HG02884 (cell line): ENCODE measurements around the gene PIK3R6.
"Not testable (repeated sequence)": the region's sequence is repeated elsewhere in the genome, so short reads cannot be mapped to it uniquely, and the experiment has no call there.

Experiments
- ATAC-seq: cut with Tn5 transposase; IDR thresholded peaks from one replicate; pipeline ENCODE4 v1.9.1; 2021; ENCODE audit warnings: mild to moderate bottlenecking, moderate library complexity; ENCODE audit not compliant: unreplicated experiment

PIK3R6 gene

DNA sequence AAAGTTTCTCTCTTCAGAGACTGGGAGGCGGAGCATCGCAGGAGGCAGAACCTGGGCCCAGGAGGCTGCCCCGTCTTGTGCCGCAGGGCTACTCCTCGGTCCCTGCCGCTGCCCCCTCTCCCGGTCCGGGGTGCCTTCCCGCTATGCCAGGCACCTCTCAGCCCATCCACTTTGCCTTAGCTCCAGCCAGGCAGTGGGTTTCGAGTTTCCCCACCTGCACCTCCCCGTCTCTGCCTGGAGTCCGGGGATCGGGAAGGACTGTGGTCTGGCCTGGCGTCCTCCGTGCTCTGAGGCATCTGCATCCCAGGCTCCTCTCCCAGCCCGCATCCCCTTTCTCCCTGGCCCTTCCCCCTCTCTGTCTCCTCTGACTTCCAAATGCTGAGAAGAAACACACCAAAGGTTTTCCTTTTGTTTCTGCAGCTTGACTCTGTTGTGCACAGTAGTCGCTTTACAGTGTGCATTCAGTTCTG is 26.8 kb upstream of the PIK3R6 start:
- ATAC-seq, result no peak

DNA sequence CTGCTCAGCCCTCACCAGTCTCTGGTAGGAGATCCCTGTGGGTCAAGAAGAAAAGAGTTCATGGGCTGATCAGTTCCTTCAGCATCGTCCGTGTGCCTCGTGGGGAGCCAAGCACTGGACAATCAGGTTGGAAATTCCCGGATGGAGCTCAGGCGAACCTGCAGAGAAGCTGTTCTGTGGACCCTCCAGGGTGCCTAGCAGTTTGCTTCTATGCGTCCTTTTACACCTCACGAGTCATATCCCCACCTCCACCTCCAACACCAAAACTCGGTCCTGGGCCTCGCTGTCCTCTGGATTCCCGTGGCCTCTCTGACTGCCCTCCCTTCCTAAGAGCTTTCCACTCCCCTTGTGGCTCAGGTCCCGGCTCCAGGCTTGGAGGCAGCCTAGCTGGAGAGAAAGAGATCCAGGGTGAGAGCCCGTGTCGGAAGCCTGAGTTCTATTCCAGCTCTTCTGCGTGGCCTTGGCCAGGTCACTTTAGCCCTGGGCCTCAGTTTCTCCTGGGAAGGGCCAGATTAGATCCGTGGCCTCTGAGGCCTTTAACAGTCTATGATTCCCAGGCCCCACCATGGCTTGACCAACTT is 26.2 kb upstream of the PIK3R6 start:
- no peak for ATAC-seq

DNA sequence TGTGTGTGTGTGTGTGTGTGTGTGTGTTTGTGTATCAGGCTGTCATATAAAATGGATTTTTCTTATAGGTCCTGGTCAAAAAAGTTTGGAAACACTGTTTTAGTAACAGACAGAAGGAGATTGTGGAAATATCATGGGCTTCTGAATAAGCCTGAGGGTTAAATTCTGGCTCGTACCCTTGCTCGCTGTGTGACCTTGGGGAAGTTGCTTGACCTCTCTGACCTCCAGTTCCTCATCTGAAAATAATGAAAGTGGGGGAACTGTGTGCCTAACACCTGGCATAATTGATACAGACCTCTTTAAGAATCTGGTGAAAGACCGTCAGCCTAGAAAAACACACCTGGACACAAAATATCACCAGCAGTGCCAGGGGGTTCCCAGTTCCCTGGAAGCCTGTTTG is 25.6 kb upstream of the PIK3R6 start:
- no peak for ATAC-seq

DNA sequence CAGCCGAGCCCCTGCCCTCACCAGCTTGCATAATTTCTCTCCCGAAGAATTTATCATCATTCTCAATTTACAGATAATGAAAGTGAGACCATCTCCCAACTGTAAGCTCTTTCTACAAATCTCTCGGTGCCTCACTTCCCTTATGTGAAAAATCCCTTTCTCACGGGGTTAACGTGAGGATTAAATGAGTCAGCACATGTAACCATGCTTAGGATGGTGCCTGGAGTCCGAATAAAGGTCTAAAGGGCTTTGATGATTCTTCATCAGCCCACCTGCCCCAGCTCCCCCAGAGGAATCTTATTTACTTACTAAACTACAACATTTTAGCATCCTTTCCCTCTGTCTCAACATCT is 24.8 kb upstream of the PIK3R6 start:
- ATAC-seq, result no peak

DNA sequence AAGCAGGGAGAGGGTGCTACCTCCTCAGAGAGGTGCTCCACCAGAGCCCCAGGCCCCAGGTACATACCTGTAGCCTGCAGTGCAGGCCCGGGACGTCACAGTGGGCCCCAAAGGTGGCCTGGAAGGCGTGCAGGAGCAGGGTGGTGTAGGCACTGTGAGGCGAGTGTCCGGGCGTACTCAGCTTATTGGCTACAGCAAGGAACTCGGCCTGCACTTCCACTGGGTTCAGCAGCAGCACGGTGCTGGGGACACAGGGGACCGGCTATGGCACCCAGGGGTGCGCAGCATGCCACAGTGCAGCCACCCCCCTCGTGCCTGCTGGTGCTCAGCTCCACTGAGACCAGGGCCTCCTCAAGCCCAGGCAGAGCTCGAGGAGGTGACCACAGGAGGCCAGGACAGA is 23.2 kb upstream of the PIK3R6 start:
- ATAC-seq, result no peak

DNA sequence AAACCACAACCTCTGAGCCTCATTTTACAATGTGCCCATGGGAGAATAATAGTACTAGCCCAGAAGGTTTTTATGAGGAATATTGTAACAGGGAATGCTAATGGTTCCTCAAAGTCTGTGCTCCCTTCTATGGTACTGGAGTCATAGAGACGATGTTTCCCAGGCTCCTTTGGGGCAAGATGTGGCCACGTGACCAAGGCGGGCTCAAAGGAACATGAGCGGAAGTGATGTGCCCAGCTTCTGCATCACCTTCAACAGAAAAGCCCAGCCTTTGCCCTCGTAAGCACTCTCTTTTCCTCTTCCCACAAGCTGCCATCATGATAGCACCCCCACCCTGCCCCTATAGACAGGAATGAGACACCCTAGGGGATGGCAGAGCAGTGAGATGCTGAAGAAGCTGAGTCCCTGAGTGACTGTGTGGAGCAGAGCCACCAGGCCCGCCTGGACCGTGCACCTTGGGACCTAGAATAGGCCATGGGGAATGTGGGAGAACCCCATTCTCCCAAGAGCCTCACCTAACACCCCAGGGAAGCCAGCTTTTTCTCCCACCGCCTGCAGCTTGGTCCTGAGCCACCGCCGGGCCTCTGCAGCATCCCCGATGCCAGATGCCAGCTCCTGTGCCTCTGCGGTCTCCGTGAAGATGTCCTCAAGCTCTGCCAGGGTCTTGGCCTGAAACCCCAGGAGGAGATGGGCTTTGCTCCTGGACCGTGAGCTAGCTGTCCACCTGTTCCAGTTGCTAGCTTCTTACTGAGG is 22.2 kb upstream of the PIK3R6 start:
- ATAC-seq, result no peak

DNA sequence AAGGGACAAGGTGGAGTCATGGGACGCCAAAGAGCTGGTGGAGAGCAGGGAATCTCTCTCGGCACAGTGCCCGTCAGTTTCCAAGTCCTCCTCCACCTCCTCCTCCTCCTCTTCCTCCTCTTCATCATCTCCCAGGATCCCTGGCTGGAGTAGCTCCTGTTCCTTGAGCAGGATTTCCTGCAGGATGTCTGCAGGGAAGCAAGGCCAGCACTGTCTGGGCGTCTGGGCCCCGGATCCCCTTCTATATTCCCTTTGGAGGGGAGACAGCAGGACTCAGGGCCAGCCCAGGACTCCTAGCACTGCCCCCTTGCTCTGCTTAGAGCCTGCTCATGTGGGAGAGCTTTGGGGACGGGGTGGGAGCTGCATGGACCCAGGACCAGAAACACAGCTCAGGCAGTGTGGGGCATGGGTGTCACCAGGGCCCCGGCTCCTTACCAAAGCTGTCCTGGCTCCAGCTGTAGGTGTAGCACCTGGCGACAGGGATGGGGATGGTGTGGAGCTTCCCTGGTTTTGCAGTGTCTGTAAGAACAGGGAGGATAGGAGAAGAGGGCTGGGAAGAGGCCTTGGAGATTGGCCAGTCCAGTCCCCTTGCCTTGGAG is 21.3 kb upstream of the PIK3R6 start:
- no peak for ATAC-seq

DNA sequence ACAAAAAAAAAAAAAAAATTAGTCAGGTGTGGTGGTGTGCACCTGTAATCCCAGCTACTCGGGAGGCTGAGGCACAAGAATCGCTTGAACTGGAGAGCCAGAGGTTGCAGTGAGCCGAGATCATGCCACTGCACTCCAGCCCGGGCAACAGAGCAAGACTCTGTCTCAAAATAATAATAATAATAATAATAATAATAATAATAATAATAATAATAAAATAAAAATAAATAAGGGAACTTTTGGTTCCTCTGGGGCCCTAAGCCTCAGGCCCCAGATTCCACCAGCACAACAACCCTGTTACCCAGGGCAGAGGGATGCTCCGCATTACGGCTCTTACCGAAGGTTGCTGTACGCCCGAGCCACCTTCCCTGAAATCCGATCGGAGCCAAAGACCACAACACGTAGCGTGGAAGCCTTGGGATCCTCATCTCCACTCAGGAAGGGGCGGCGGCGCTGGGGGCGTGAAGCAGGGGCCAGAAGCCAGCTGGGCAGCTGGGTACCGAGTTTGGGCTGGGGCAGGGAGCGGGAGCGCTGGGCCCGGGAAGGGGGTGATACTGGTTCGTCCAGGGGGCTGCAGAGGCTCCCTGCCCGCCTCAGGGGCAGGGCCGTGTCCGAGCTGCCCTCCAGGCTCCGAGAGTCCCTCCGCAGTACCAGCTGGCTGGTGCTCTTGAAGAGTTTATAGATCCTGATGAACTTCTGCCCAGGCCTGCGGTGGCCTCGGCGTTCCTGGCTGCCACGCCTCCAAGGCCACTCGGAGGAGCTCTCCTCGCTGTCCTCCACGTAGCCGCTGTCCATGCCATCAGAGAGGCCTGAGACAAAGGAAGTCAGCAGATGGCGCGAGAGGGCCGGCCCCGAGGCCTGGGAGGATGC is 20.6 kb upstream of the PIK3R6 start:
- ATAC-seq, result no peak

DNA sequence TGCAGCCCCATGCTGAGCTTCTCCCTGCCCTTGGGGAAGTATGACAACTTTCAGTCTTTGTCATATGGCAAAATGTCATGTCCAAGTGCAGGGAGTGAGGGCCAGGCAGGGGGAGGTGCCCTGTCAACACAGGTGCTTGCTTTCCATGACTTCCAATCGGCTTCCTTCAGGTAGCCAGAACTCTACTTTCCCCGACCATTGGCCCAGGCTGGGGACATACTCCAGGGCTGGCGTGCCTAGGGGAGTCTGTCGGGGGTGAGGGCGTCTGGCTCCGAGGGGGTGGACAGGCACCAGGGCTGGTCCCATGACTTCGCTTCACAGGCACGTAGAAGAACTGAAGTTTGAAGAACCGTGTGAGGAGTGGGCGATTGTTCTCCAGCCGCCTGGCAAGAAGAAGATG is 19.8 kb upstream of the PIK3R6 start:
- ATAC-seq, result no peak

DNA sequence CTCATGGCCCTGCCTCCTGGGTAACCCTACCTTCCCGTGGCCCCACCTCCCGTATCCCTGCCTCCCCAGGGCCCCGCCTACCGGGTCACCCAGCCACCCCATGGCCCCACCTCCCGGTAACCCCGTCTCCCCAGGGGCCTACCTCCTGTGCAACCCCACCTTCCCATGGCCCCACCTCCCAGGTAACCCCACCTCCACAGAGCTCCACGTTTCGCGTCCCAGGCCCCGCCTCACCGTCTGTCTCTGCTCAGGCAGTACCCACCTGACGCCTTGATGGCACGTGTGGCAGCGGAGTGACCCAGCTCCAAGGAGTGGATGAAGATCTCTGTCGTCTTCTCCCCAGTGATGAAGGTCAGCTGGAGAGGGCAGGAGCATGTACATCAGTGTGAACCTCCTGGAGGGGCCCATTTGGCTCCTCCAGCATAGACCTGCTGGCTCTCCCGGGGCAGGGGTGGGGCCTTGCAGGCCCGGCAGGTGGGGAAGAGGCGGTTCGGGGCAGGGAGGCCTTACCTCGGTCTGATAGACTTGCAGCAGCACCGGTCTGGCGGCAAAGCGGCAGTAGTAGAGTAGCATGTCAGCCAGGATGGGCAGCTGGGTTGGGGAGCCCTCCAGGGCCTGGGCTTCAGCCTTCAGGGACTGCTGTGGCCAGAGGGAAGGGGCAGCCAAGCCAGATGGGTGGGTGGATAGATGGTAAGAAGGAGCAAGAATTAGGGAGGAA is 18.7 kb upstream of the PIK3R6 start:
- no peak for ATAC-seq

DNA sequence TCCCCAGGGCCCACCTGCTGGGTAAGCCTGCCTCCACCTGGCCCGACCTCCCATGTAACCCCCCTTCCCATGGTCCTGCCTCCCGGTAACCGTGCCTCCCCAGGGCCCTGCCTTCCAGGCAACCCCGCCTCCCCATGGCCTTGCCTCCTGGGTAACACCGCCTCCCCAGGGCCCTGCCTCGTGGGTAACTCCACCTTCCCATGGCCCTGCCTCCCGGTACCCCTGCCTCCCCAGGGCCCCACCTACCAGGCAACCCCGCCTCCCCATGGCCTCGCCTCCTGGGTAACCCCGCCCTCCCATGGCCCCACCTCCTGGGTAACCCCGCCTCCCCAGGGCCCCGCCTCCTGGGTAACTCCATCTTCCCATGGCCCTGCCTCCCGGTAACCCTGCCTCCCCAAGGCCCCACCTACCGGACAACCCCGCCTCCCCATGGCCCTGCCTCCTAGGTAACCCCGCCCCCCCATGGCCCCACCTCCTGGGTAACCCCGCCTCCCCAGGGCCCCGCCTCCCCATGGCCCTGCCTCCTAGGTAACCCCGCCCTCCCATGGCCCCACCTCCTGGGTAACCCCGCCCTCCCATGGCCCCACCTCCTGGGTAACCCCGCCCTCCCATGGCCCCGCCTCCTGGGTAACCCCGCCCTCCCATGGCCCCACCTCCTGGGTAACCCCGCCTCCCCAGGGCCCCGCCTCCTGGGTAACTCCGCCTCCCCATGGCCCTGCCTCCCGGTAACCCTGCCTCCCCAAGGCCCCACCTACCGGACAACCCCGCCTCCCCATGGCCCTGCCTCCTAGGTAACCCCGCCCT is 17.9 kb upstream of the PIK3R6 start:
- ATAC-seq, result not testable (repeated sequence)

DNA sequence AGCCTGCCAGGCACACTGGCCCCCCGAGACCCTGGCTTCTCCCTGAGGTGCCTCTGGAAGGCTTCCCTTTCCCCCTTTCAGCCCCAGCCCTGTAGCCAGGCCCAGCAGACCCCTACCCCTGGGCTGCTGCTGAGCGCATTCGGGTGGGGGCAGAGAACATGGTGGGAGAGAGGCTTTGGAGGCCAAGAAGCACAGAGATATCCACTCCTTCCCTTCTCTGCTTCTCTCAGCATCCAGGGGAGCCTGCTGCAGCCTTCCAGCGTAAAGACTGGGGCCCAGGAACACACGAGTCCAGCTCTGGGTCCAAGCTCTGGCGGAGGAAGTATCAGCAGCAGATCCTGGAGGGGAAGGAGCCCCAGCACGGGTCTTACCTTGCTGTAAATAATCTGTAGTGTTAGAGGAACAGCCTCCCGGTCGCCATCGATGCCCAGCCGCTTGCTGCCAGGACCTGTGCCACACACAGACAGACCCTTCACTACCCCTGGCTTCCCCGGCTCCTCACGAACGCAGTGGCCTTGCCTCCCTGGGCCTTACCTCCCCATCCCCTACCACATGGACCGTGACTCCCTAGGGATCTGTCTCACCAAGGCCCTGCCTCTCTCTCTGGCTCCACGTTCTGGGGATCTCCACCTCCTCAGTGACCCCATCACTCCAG is 17.0 kb upstream of the PIK3R6 start:
- no peak for ATAC-seq

DNA sequence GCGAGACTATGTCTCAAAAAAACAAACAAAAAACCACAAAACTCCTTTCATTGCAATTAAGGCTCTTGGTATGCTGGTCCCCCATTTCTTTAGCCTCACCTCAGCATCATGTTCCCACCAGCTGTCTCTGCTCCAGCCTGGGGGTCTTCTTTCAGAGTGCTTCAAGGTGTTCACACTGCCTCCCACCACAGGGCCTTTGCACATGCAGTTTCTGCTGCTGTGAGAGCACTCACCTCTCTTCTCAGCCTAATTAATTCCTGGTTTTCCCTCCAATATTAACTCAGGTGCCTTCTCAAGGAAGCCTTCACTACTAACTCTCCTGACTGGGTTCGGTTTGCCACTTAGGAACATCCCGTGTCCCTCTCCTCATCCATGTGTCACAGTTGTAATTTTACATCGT is 15.9 kb upstream of the PIK3R6 start:
- ATAC-seq, result no peak

DNA sequence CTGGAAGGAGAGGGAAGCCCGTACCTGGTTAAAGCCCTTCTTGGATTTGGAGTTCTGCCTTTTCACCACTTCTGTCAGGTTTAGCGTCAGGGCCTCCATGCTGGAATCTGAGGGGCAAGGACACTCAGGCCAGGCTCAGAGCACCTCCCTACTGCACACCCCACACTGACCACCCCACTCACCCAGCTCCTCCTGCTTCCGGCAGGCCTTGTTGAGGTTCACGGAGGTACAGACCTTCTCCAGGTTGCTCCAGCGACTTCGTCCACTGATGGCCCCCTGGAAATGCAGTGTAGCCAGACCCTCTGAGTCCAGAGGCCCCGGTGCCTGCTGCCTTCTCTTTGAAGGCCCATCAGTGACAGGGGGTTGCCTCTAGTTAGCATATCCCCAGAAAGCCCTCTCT is 14.1 kb upstream of the PIK3R6 start:
- ATAC-seq, result no peak

DNA sequence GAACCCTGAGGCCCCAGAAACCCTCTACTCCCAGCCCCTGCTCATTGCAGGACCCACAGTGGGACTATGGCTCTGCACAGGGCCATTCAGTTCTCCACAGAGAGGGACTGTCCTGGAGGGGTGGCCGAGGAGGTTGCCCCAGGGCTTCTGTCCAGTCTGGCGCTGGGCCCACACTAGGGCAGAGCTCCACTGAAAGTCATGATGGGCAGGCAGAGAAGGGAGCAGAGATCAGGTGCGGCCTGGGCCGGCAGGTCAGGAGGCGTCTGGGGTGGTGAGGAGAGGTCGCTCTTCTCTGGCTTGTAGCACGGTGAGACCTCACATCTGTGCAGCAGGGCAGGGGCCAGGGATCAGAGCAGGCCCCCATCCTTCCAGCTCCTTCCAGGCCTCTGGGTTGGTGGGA is 13.0 kb upstream of the PIK3R6 start:
- no peak for ATAC-seq

DNA sequence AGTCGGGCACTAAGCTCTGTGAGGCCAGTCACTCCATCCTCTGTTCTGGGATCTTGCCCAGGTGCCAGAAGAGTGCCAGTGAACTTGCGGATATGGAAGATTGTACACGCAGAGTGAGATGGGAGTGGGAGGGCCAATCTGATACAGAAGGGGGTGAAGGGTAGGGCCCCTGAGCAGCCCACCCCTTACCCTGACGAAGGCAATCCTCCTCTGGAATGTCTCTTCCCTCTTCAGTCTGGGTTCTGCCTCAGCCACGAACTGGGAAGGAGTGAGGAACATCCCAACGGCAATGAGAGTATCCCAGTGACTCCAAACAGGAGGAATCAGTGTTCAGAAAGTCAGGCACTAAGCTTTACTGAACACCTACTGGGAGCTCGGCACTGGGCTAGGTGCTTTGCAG is 11.9 kb upstream of the PIK3R6 start:
- ATAC-seq, result no peak

DNA sequence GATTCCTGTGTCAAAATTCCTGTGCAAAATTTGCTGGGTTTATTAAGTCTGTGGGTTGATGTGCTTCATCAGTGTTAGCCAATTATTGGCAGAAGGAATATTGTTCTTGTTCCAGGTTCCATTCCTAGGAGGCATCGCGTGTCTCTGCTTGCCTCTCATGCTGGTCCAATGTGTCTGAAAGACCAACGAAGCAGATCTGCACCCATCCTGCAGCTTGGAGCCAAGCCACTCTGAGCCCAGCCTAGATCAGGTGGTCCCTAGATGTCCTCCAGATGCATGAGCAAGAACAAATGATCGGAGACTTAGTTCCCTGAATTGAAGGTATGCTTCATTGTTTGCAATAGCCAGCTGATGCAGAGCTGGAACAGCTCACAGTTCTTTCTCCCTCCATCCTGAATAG is 10.5 kb upstream of the PIK3R6 start:
- ATAC-seq, result no peak

DNA sequence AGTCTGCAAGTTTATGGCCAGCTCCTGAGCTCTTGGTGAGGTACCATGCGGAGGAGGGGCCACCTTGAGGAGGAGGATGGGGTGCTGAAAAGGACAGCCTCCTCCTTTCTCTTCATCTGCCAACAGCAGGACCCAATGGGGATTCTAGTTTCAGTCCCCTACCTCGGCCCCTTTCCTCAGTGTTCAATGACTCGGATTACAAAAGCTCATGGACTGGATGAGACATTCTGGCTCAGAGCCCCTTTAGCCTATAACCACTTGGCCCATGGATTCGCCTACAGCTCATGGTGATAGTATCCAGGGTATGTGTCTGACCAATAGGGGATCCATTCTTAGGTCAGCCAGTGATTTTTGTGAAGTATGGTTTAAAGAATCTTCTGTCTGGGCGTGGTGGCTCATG is 8.5 kb upstream of the PIK3R6 start:
- no peak for ATAC-seq

DNA sequence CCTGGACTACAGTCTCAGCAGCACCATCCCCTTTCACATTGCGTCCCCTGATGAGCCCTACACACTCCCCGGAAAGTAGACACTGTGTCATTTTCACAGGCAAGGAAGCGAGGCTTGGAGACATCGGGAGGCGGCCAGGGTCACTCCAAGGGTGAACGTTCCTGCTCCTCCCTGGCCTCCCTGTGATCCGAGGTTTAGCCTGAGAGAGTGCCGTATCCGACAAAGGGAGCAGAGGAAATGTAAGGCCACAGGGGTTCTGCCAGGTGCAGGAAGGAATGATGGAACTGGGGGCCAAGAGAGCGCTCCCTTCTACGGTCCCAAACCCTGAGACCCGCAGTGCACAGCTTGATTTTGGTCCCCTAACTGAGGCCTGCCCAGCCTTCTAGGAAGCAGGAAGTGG is 8.0 kb upstream of the PIK3R6 start:
- no peak for ATAC-seq
